Heart right ventricle (tissue), 16 donors: ENCODE data around the gene GXYLT2. TPM values are rescaled to one million over a fixed set of nuclear protein-coding genes. Genes with fewer than 3 reads are reported as not detected.
A peak's percentile ranks its signal among the peaks of the same experiment; 100 is the strongest.

Source experiments
- ATAC-seq, 8 donors: fragments of 200-7000 bp; cut with Tn5 transposase; one replicate each; pipeline ENCODE4 v1.9.1; 2020; ENCODE audit warnings: mild to moderate bottlenecking in 8 of 8, moderate library complexity in 8 of 8, moderate number of reproducible peaks in 1 of 8
- DNase-seq, 2 donors: peaks; one replicate each; pipeline ENCODE4 v3.0.0-alpha.2; 2020
- H3K27ac ChIP-seq, 10 donors: fragments of 200-600 bp; sonication (generic) in 2 of 10; one replicate each; pipeline versions ENCODE4 v1.5.0 to v1.8.0; 2020 to 2022; ENCODE audit warnings: mild to moderate bottlenecking in 3 of 10
- H3K27me3 ChIP-seq, 7 donors: fragments of 200-600 bp; one replicate each; pipeline ENCODE4 v1.8.0; 2021 to 2022; ENCODE audit warnings: mild to moderate bottlenecking in 2 of 7
- H3K36me3 ChIP-seq, 9 donors: fragments of 200-600 bp; sonication (generic) in 1 of 9; one replicate each; pipeline versions ENCODE4 v1.5.0 to v1.8.0; 2020 to 2022; ENCODE audit warnings: mild to moderate bottlenecking in 2 of 9
- H3K4me1 ChIP-seq, 9 donors: fragments of 200-600 bp; sonication (generic) in 1 of 9; one replicate each; pipeline versions ENCODE4 v1.5.0 to v1.8.0; 2020 to 2022; ENCODE audit warnings: mild to moderate bottlenecking in 4 of 9
- H3K4me3 ChIP-seq, 10 donors: fragments of 200-600 bp; sonication (generic) in 2 of 10; one replicate each; pipeline versions ENCODE4 v1.5.0 to v1.8.0; 2020 to 2022; ENCODE audit warnings: mild to moderate bottlenecking in 7 of 10, moderate library complexity in 2 of 10
- H3K9me3 ChIP-seq, 11 donors: fragments of 200-600 bp in 10 of 11; sonication (generic) in 2 of 11; one replicate each; pipeline versions ENCODE4 v1.5.0 to v1.8.0; 2013 to 2022; ENCODE audit warnings: mild to moderate bottlenecking in 2 of 11, control low read depth in 1 of 11, moderate library complexity in 1 of 11
- WGBS, 2 donors: extraction: QIAGEN DNeasy Blood & Tissue Kit; methylation state at CpG; one replicate each; pipeline ENCODE4 v1.1.7; 2013; ENCODE audit warnings: inconsistent platforms in 1 of 2; 5-methylcytosine and 5-hydroxymethylcytosine counted together
- intact Hi-C, 10 donors: fragments of 100-400 bp; cut with DNase I; formaldehyde crosslinking; loops; one replicate each; pipeline versions ENCODE4 v1.11.1 to v1.14.2; 2022
- polyA plus RNA-seq, 2 donors: library from polyadenylated mRNA; stranded (reverse); fragments of 200-250 nt; gene quantifications; one replicate each; pipeline ENCODE4 v1.2.3, GENCODE V29; 2013
- total RNA-seq, 10 donors: library from RNA; stranded (reverse); fragmentation: NEBNext Ultra II Directional in 3 of 10; extraction: Animal tissue kit (Norgen Biotek cat#: 25700) in 3 of 10; gene quantifications; one replicate each; pipeline versions ENCODE4 v1.2.1 to v1.2.4, GENCODE V29; 2021 to 2023
- TF ChIP-seq, protein P1 (sequence below), 9 donors: fragments of 200-600 bp; sonication (generic) in 2 of 9; IDR thresholded peaks; one replicate each; pipeline versions ENCODE4 v1.5.0 to v1.8.0; 2021 to 2022; ENCODE audit warnings: antibody characterized with exemption in 9 of 9, mild to moderate bottlenecking in 5 of 9, moderate library complexity in 1 of 9
- donor health status: Arrhythmogenic right ventricular cardiomyopathy.
- donor health status: ischemic (EF 13 %, LVEDD 7.1; RV severe dilation, severe dysfunction).
- donor health status: healthy with polysubstance abuse.
- donor health status: DM: no; HTN: yes; CAD: no.
- donor health status: DM: no; HTN: no; CAD: no.
- donor health status: ischemic (EF 25% LVEDD 6.9; RV normal size, moderate dysfunction).
- donor health status: ischemic (EF 25% LVEDD 5.7; RV mildly dilated, moderate dysfunction).
- donor health status: healthy.
- donor health status: DM: yes; HTN: yes; CAD: no.
- donor health status: Ischemic cardiomyopathy.
- donor health status: ischemic (EF 35%, LVEDD 5.7; RV mildly dilated, moderate dysfunction).
- donor health status: nonischemic (EF 11% LVEDD 7.7; RV severe dilation, severe dysfunction).
- donor health status: DM: yes; HTN: yes; CAD: no.
- donor health status: PGD.
- donor health status: ischemic (EF 29% LVEDD 5.4; RV normal size, mild dysfunction).
- donor health status: nonischemic (EF 23%, LVEDD 6.1; RV moderate dilation, normal function).

Gene GXYLT2
- total and polyA plus RNA-seq, 12 donors, result 1.5 to 26.7 (median 13.9) TPM

- no peaks in the 10 kb centered on the region for H3K36me3 ChIP-seq
- no peak for DNase-seq
- WGBS, 2 donors, result 1 to 3% methylated on average over 7 of the region's 7 CpGs
- H3K4me3 ChIP-seq, result peak overlapping the region; percentile 18 to 59 (median 53)
- ATAC-seq, result peak in 4 of 8 donors; percentile 1 to 8 (median 4)
- TF ChIP-seq, protein P1, sequence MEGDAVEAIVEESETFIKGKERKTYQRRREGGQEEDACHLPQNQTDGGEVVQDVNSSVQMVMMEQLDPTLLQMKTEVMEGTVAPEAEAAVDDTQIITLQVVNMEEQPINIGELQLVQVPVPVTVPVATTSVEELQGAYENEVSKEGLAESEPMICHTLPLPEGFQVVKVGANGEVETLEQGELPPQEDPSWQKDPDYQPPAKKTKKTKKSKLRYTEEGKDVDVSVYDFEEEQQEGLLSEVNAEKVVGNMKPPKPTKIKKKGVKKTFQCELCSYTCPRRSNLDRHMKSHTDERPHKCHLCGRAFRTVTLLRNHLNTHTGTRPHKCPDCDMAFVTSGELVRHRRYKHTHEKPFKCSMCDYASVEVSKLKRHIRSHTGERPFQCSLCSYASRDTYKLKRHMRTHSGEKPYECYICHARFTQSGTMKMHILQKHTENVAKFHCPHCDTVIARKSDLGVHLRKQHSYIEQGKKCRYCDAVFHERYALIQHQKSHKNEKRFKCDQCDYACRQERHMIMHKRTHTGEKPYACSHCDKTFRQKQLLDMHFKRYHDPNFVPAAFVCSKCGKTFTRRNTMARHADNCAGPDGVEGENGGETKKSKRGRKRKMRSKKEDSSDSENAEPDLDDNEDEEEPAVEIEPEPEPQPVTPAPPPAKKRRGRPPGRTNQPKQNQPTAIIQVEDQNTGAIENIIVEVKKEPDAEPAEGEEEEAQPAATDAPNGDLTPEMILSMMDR (IDR thresholded peaks at IDR 0.05), result no peak
- H3K27me3 ChIP-seq, result peaks cover 0 to 48% (median 0%) of the 10 kb centered on the region in 7 donors
- intact Hi-C loops, result no loop called here
- H3K4me1 ChIP-seq, result peaks cover 0 to 47% (median 26%) of the 10 kb centered on the region in 9 donors
- peak overlapping the region in 9 of 10 donors; percentile 8 to 82 (median 39) for H3K27ac ChIP-seq
- H3K9me3 ChIP-seq, result peaks cover 0 to 9% (median 0%) of the 10 kb centered on the region in 11 donors
Measured at GRCh38 chr3:72887343-72887704, 522 bp upstream of the GXYLT2 start.

GRCh38 chr3:72888546-72889309 lies 882 bp downstream of the GXYLT2 start:
- peaks cover 0 to 54% (median 35%) of the 10 kb centered on the region in 9 donors for H3K4me1 ChIP-seq
- DNase-seq (no peak), ATAC-seq (no peak)
- TF ChIP-seq, protein P1 (IDR thresholded peaks at IDR 0.05), result no peak
- no peaks in the 10 kb centered on the region for H3K36me3 ChIP-seq
- H3K9me3 ChIP-seq, result peaks cover 0 to under 1% (median 0%) of the 10 kb centered on the region in 11 donors
- H3K4me3 ChIP-seq, result peak overlapping the region; percentile 10 to 59 (median 53)
- intact Hi-C loops, result no loop called here
- H3K27ac ChIP-seq, result peak overlapping the region in 9 of 10 donors; percentile 51 to 82 (median 64)
- 8 to 9% methylated on average over 21 of the region's 21 CpGs for WGBS, 2 donors
- H3K27me3 ChIP-seq, result peaks cover 0 to 48% (median 0%) of the 10 kb centered on the region in 7 donors

DNA sequence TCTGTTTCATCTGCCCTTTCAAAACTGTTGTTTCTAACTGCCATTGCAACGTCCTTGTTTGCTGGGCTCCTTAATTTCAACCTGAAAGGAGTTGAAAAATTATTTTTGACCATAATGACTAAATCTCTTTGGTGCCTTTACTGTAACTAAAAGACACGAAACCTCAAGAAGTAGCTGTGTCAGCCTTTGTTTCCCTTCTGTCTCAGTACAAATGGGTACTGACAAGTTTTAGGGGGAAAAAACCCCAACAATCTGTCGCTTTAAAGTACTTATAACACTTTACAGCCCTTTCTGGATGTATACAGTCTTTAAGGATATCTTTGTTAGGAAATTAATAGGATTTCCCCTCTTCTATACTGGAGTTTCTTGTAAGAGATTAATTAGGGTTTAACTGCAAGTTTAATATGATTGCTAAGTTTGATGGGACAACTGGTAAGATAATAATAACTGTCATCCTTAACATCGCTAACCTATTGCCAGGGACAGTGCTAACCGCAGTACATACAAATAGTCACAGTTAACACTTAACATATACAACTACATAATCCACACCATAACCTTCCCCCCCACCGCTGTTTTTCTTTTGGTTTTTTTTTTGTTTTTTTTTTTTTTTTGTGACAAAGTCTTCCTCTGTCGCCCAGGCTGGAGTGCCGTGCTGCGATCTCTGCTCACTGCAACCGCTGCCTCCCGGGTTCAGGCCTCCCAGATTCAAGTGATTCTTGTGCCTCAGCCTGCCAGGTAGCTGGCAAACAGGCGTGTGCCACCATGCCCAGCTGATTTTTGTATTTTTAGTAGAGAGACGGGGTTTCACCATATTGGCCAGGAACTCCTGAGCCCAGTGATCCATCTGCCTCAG lies 1.7 kb downstream of the GXYLT2 start:
- Histone ChIP-seq H3K9me3 (no peaks in the 10 kb centered on the region), H3K4me1 (peaks cover 0 to 54% (median 36%) of the 10 kb centered on the region in 9 donors), H3K36me3 (no peaks in the 10 kb centered on the region), H3K27me3 (peaks cover 0 to 48% (median 0%) of the 10 kb centered on the region in 7 donors), H3K27ac (peak overlapping the region in 9 of 10 donors; percentile 51 to 82 (median 64)), H3K4me3 (peak overlapping the region in 8 of 10 donors; percentile 10 to 59 (median 56))
- WGBS, 2 donors, result 75 to 82% methylated on average over 13 of the region's 13 CpGs
- TF ChIP-seq, protein P1 (IDR thresholded peaks at IDR 0.05), result no peak
- DNase-seq, result no peak
- ATAC-seq, result no peak
- intact Hi-C loops, result no loop called here
